Glomerular visceral epithelial cell (primary cell): ENCODE measurements around the gene LCNL1.
A peak's percentile ranks its signal among the peaks of the same experiment; 100 is the strongest.
"Not testable (repeated sequence)": the region's sequence is repeated elsewhere in the genome, so short reads cannot be mapped to it uniquely, and the experiment has no call there.

ENCODE experiments used
- DNase-seq: peaks from one replicate; pipeline ENCODE4 v3.0.0-alpha.2; 2016; ENCODE audit errors: extremely low spot score

LCNL1 gene

GRCh38 chr9:137025517-137025966 is 42.7 kb downstream of the LCNL1 start:
- DNase-seq = no peak

GRCh38 chr9:137026384-137026783 is 43.6 kb downstream of the LCNL1 start:
- DNase-seq = no peak

GRCh38 chr9:137026828-137027227 is 44.0 kb downstream of the LCNL1 start:
- DNase-seq = no peak

- DNase-seq = no peak
Measured at GRCh38 chr9:137027369-137028262, 44.8 kb downstream of the LCNL1 start, which contains the start of gene ABCA2. Gene ABCA2, minus strand, starts transcription at chr9:137028237. Its CDS starts 97 bp downstream, at chr9:137028140.

- peak; percentile 58 for DNase-seq
Measured at GRCh38 chr9:137028263-137029057, 45.7 kb downstream of the LCNL1 start.

GRCh38 chr9:137029058-137029936 is 46.5 kb downstream of the LCNL1 start:
- DNase-seq = peak; percentile 75

GRCh38 chr9:137030006-137030405 is 47.2 kb downstream of the LCNL1 start:
- no peak for DNase-seq

- DNase-seq = no peak
Measured at GRCh38 chr9:137030538-137031527, 48.0 kb downstream of the LCNL1 start.

- no peak for DNase-seq
Measured at GRCh38 chr9:137031904-137032640, 49.3 kb downstream of the LCNL1 start, which contains the start of gene FUT7. Gene FUT7, minus strand, starts transcription at chr9:137032088. Its CDS starts 97 bp downstream, at chr9:137031991.

GRCh38 chr9:137032858-137033257 is 50.1 kb downstream of the LCNL1 start:
- DNase-seq = no peak

- not testable (repeated sequence) for DNase-seq
Measured at GRCh38 chr9:137033481-137033880, 50.7 kb downstream of the LCNL1 start.

GRCh38 chr9:137034039-137034708 is 51.4 kb downstream of the LCNL1 start:
- no peak for DNase-seq

GRCh38 chr9:137034709-137035506 is 52.1 kb downstream of the LCNL1 start:
- DNase-seq = peak; percentile 83
